Spleen (tissue), 11 donors: ENCODE measurements around the gene SMCO4. TPM values are rescaled to one million over a fixed set of nuclear protein-coding genes. Genes with fewer than 3 reads are reported as not detected.

Experiments
- DNase-seq: peaks from one replicate; pipeline ENCODE4 v3.0.0-alpha.2; 2020
- H3K27ac ChIP-seq, 8 donors: fragments of 200-600 bp; sonication (generic) in 7 of 8; 1 replicate in 4 of 8; 2 replicates in 4 of 8; pipeline versions ENCODE4 v1.5.0 to v1.8.0; 2016 to 2021; ENCODE audit warnings: inconsistent platforms in 4 of 8, mild to moderate bottlenecking in 4 of 8, moderate library complexity in 1 of 8
- H3K27me3 ChIP-seq, 7 donors: fragments of 200-600 bp; sonication (generic) in 6 of 7; replicated peaks in 1 of 7; 1 replicate in 4 of 7; 2 replicates in 3 of 7; pipeline versions ENCODE4 v1.5.0 to v1.8.0; 2016 to 2021; ENCODE audit warnings: inconsistent platforms in 3 of 7, mild to moderate bottlenecking in 1 of 7
- H3K36me3 ChIP-seq, 6 donors: fragments of 200-600 bp; sonication (generic) in 5 of 6; 1 replicate in 4 of 6; 2 replicates in 2 of 6; pipeline versions ENCODE4 v1.5.0 to v1.8.0; 2016 to 2021; ENCODE audit warnings: inconsistent platforms in 2 of 6
- H3K4me1 ChIP-seq, 6 donors: fragments of 200-600 bp; sonication (generic) in 5 of 6; 1 replicate in 3 of 6; 2 replicates in 3 of 6; pipeline versions ENCODE4 v1.5.0 to v1.8.0; 2016 to 2021; ENCODE audit warnings: inconsistent platforms in 3 of 6
- H3K4me3 ChIP-seq, 8 donors: fragments of 200-600 bp; sonication (generic) in 7 of 8; 1 replicate in 4 of 8; 2 replicates in 4 of 8; pipeline versions ENCODE4 v1.5.0 to v1.8.0; 2016 to 2021; ENCODE audit warnings: inconsistent platforms in 4 of 8, mild to moderate bottlenecking in 4 of 8, moderate library complexity in 2 of 8
- H3K9me3 ChIP-seq, 8 donors: fragments of 200-600 bp; sonication (generic) in 7 of 8; 1 replicate in 4 of 8; 2 replicates in 4 of 8; pipeline versions ENCODE4 v1.5.0 to v1.8.0; 2016 to 2021; ENCODE audit warnings: inconsistent platforms in 4 of 8
- POLR2A ChIP-seq, 3 donors: fragments of 450-650 bp; IDR thresholded peaks; one replicate each; pipeline ENCODE4 v1.5.1; 2017; ENCODE audit warnings: antibody characterized with exemption in 3 of 3, mild to moderate bottlenecking in 1 of 3
- POLR2AphosphoS5 ChIP-seq, 3 donors: sonication (generic); formaldehyde crosslinking; IDR thresholded peaks; one replicate each; pipeline ENCODE4 v1.5.1; 2017; ENCODE audit warnings: antibody characterized with exemption in 3 of 3
- WGBS, 5 donors: extraction: QIAGEN DNeasy Blood & Tissue Kit in 3 of 5; methylation state at CpG; one replicate each; pipeline versions ENCODE4 v1.1.5 to v1.1.7; 2013 to 2018; 5-methylcytosine and 5-hydroxymethylcytosine counted together
- intact Hi-C: fragments of 100-400 bp; cut with DNase I; formaldehyde crosslinking; loops from one replicate; pipeline ENCODE4 v1.15.0; 2023; ENCODE audit warnings: low total_unique reads
- polyA plus RNA-seq, 3 donors: library from polyadenylated mRNA; stranded (reverse); fragments of 200-250 nt; gene quantifications; one replicate each; pipeline ENCODE4 v1.2.1, GENCODE V29; 2013
- total RNA-seq, 7 donors: library from RNA; depleted of rRNA in 3 of 7; stranded (reverse); fragments of >200 nt in 3 of 7; fragmentation: NEBNext Ultra II Directional in 4 of 7; extraction: Animal tissue kit (Norgen Biotek cat#: 25700) in 4 of 7; gene quantifications; one replicate each; pipeline versions ENCODE4 v1.1.0 to v1.2.1, GENCODE V29; 2016 to 2021
- TF ChIP-seq, protein P1 (sequence below), 11 experiments: fragments of 200-600 bp in 7 of 11; fragments of 450-650 bp in 4 of 11; sonication (generic) in 4 of 11; IDR thresholded peaks in 8 of 11; conservative IDR thresholded peaks in 3 of 11; 1 replicate in 7 of 11; 2 replicates in 4 of 11; pipeline versions ENCODE4 v1.4.0 to v1.8.0; 2016 to 2021; ENCODE audit warnings: antibody characterized with exemption in 11 of 11, inconsistent platforms in 4 of 11, mild to moderate bottlenecking in 1 of 11
- donor health status: healthy with polysubstance abuse.
- donor health status: DM: no; HTN: no; CAD: no; lungs with moderate emphysema.
- donor health status: DM: no; HTN: no; CAD: no.
- donor health status: Bipolar disorder and iron deficiency.
- donor health status: healthy.
- donor health status: DM: no; HTN: no; CAD: no.
- donor health status: DM: yes; HTN: yes; CAD: no.

Gene SMCO4
- total and polyA plus RNA-seq, 10 donors, result 21.8 to 74.1 (median 51.9) TPM

DNA sequence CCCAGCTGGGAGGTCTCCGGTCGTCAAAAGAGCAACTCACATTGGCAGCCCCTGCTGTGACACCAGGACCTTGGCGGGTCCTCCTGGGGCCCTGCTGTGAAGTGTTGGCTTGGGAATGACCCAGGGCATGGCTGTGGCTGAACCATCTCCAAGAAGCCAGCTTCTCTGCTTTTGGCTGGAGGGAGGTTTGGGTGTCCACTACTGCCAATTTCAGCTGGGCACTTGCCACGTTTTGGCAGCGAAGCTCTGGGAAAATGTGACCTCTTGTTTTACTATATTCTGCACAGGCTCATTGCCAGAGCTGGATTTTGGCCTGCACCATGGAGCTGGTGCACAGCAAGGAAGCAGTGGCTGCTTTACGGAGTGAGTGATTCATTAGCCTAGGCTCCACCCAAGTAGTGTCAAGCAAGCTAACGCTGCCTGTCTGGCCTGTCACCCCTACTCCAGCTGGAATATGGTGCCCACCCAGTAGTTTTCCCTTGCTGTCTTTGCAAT, 24.3 kb upstream of the SMCO4 start:
- Histone ChIP-seq H3K4me1 (no peaks in the 10 kb centered on the region), H3K27ac (no peak overlapping the region), H3K27me3 (peaks cover 0 to 4% (median 0%) of the 10 kb centered on the region in 7 donors), H3K4me3 (no peak overlapping the region), H3K9me3 (no peaks in the 10 kb centered on the region), H3K36me3 (no peaks in the 10 kb centered on the region)
- intact Hi-C loops, result no loop called here
- WGBS, 5 donors, result 67 to 74% (median 72%) methylated on average over 6 to 7 of the region's 7 CpGs
- TF ChIP-seq POLR2AphosphoS5 (IDR thresholded peaks at IDR 0.05) (no peak), POLR2A (IDR thresholded peaks at IDR 0.05) (no peak)
- TF ChIP-seq, protein P1, sequence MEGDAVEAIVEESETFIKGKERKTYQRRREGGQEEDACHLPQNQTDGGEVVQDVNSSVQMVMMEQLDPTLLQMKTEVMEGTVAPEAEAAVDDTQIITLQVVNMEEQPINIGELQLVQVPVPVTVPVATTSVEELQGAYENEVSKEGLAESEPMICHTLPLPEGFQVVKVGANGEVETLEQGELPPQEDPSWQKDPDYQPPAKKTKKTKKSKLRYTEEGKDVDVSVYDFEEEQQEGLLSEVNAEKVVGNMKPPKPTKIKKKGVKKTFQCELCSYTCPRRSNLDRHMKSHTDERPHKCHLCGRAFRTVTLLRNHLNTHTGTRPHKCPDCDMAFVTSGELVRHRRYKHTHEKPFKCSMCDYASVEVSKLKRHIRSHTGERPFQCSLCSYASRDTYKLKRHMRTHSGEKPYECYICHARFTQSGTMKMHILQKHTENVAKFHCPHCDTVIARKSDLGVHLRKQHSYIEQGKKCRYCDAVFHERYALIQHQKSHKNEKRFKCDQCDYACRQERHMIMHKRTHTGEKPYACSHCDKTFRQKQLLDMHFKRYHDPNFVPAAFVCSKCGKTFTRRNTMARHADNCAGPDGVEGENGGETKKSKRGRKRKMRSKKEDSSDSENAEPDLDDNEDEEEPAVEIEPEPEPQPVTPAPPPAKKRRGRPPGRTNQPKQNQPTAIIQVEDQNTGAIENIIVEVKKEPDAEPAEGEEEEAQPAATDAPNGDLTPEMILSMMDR (IDR thresholded peaks at IDR 0.05 in 8 of 11, conservative IDR thresholded peaks at IDR 0.05 in 3 of 11), result no peak
- no peak for DNase-seq

DNA sequence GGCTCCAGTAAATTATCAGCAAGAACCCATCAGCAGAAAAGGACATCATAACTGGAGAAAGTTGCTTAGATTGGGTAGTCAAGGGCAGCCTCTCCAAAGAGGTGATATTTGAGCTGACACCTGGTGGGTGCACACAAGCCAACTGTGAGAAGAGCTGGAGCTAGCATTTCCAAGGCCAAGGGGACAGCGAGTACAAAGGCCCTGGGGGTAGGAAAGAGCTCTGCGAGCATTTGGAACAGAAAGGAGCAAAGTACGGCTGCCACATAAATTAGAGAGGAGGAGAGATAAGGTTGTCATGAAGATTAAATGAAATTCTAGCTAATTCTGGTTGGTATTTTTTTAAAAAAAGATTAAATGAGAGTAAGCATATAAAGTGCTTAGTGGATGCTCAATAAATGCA, 21.7 kb upstream of the SMCO4 start:
- no peak overlapping the region for H3K4me3 ChIP-seq
- intact Hi-C loops, result no loop called here
- no peaks in the 10 kb centered on the region for H3K36me3 ChIP-seq
- DNase-seq, result no peak
- no peak overlapping the region for H3K27ac ChIP-seq
- WGBS, 5 donors, result 85 to 91% (median 89%) methylated on average over 3 of the region's 3 CpGs
- TF ChIP-seq, protein P1 (IDR thresholded peaks at IDR 0.05 in 8 of 11, conservative IDR thresholded peaks at IDR 0.05 in 3 of 11), result no peak
- no peak for TF ChIP-seq POLR2A (IDR thresholded peaks at IDR 0.05)
- H3K27me3 ChIP-seq, result no peaks in the 10 kb centered on the region
- no peaks in the 10 kb centered on the region for H3K4me1 ChIP-seq
- no peaks in the 10 kb centered on the region for H3K9me3 ChIP-seq

DNA sequence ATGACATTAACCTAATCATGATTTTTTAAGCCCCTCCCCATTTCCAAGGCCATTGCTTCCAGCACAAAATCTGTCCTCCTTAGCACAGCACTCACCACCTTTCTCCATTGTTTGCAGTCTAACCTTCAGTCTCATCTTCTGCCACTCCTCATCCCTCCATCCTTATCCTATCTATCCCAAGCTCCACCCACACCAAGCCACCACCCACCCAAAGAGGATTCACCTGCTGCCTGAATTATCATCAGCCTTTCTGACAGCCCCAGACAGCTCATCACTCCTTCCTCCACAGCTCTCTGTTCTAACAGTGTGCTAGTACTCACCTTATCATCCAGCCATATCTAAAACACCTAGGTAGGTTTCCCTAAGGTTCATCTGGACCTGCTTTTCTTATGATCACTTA, 20.7 kb upstream of the SMCO4 start:
- no peak overlapping the region for H3K27ac ChIP-seq
- no peaks in the 10 kb centered on the region for H3K27me3 ChIP-seq
- H3K36me3 ChIP-seq, result no peaks in the 10 kb centered on the region
- TF ChIP-seq POLR2AphosphoS5 (IDR thresholded peaks at IDR 0.05), result no peak
- no peak for TF ChIP-seq POLR2A (IDR thresholded peaks at IDR 0.05)
- TF ChIP-seq, protein P1 (IDR thresholded peaks at IDR 0.05 in 8 of 11, conservative IDR thresholded peaks at IDR 0.05 in 3 of 11), result no peak
- intact Hi-C loops, result no loop called here
- H3K4me1 ChIP-seq, result no peaks in the 10 kb centered on the region
- no peaks in the 10 kb centered on the region for H3K9me3 ChIP-seq
- no peak overlapping the region for H3K4me3 ChIP-seq
- no peak for DNase-seq

DNA sequence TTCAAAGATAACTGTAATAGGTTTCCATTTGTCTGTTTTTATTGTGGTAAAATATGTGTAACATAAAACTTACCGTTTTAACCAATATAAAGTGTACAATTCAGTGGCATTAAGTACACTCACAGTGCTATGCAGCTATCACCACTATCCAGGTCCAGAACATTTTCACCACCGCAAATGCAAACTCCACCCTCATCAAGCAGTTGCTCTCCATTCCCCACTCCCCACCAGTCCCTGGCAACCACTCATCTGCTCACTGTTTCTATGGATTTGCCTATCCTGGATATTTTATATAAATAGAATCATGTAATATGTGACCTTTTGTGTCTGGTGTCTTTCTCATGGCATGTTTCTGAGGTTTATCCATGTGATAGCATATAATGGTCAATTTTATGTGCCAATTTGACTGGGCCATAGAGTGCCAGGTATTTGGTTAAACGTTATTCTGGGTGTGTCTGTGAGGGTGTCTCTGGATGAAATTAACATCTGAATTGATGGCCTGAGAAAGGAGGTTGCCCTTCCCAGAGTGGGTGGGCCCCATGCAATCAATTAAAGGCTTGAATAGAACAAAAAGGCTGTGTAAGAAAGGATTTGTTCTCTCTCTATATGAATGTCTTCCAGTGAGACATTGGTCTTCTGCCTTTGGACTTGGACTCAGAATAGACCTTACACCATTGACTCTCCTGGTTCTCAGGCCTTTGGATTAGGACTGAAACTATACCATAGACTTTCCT, 17.2 kb upstream of the SMCO4 start:
- 75 to 82% (median 77%) methylated on average over 3 of the region's 3 CpGs for WGBS, 5 donors
- TF ChIP-seq POLR2A (IDR thresholded peaks at IDR 0.05) (no peak), POLR2AphosphoS5 (IDR thresholded peaks at IDR 0.05) (no peak)
- TF ChIP-seq, protein P1 (IDR thresholded peaks at IDR 0.05 in 8 of 11, conservative IDR thresholded peaks at IDR 0.05 in 3 of 11), result no peak
- Histone ChIP-seq H3K4me1 (no peaks in the 10 kb centered on the region), H3K36me3 (no peaks in the 10 kb centered on the region), H3K9me3 (no peaks in the 10 kb centered on the region), H3K27ac (no peak overlapping the region), H3K4me3 (no peak overlapping the region), H3K27me3 (peaks cover 0 to 7% (median 0%) of the 10 kb centered on the region in 7 donors)
- intact Hi-C loops, result no loop called here
- DNase-seq, result no peak
